Uterus (tissue), 2 donors: ENCODE results near the gene CCDC137.
A peak's percentile ranks its signal among the peaks of the same experiment; 100 is the strongest.

Experiments
- CTCF ChIP-seq, 4 experiments: fragments of 200-600 bp in 2 of 4; fragments of 450-650 bp in 2 of 4; sonication (generic) in 2 of 4; IDR thresholded peaks; one replicate each; pipeline ENCODE4 v1.5.1; 2016 to 2019; ENCODE audit warnings: antibody characterized with exemption in 4 of 4, mild to moderate bottlenecking in 2 of 4, moderate library complexity in 1 of 4
- POLR2A ChIP-seq, 2 donors: fragments of 450-650 bp; IDR thresholded peaks; one replicate each; pipeline ENCODE4 v1.6.1; 2016; ENCODE audit warnings: antibody characterized with exemption in 2 of 2, mild to moderate bottlenecking in 1 of 2, moderate library complexity in 1 of 2

GRCh38 chr17:81711814-81712467 is 45.4 kb downstream of the CCDC137 start, which contains the start of gene SLC25A10:
- peak in 3 of 4 experiments; percentile 16 to 58 (median 33) for TF ChIP-seq CTCF (IDR thresholded peaks at IDR 0.05)
- TF ChIP-seq POLR2A (IDR thresholded peaks at IDR 0.05) = peak; percentile 4 to 40
